ENCODE data around the gene BRINP3. TPM values are rescaled to one million over a fixed set of nuclear protein-coding genes. Genes with fewer than 3 reads are reported as not detected.

The BRINP3 gene
- total RNA-seq, 4 donors from 2014 or later: 0.20 TPM; not detected in 3

DNA sequence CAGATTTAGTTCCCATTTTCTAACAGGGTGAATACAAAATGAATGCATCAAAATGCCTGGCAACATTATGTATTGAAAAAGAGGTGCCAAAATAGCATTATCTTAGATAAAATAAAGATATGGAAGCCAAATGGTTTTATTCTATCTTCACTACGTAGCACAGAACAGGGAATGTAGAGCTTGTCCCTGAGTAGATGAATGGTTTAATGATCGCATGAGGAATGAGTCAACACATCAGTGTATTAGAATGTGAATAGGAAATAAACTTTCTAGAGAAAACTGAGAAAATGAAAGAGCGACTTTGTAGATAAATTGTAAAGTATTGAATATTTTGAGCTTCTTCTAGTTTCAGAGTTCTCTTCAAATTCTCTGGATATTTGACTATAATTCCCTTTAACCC lies 74.3 kb downstream of the BRINP3 start:
- H3K4me3 ChIP-seq: no peak overlapping the region
- H3K27ac ChIP-seq: no peak overlapping the region
- H3K27me3 ChIP-seq: no peaks in the 10 kb centered on the region
- intact Hi-C loops (cut with DNase I; ENCODE audit: low total_unique reads) (no loop called here), in situ Hi-C loops (cut with MboI; ENCODE audit: low sequenced_read_pairs in 4 of 4) (no loop called here)
- DNase-seq (no peak), ATAC-seq (no peak)
- TF ChIP-seq POLR2A (IDR thresholded peaks at IDR 0.05): no peak
- TF ChIP-seq, protein P1, sequence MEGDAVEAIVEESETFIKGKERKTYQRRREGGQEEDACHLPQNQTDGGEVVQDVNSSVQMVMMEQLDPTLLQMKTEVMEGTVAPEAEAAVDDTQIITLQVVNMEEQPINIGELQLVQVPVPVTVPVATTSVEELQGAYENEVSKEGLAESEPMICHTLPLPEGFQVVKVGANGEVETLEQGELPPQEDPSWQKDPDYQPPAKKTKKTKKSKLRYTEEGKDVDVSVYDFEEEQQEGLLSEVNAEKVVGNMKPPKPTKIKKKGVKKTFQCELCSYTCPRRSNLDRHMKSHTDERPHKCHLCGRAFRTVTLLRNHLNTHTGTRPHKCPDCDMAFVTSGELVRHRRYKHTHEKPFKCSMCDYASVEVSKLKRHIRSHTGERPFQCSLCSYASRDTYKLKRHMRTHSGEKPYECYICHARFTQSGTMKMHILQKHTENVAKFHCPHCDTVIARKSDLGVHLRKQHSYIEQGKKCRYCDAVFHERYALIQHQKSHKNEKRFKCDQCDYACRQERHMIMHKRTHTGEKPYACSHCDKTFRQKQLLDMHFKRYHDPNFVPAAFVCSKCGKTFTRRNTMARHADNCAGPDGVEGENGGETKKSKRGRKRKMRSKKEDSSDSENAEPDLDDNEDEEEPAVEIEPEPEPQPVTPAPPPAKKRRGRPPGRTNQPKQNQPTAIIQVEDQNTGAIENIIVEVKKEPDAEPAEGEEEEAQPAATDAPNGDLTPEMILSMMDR (IDR thresholded peaks at IDR 0.05 in 4 of 5, conservative IDR thresholded peaks at IDR 0.05 in 1 of 5): no peak
- H3K9me3 ChIP-seq: no peaks in the 10 kb centered on the region
- no peaks in the 10 kb centered on the region for H3K36me3 ChIP-seq
- no peaks in the 10 kb centered on the region for H3K4me1 ChIP-seq

DNA sequence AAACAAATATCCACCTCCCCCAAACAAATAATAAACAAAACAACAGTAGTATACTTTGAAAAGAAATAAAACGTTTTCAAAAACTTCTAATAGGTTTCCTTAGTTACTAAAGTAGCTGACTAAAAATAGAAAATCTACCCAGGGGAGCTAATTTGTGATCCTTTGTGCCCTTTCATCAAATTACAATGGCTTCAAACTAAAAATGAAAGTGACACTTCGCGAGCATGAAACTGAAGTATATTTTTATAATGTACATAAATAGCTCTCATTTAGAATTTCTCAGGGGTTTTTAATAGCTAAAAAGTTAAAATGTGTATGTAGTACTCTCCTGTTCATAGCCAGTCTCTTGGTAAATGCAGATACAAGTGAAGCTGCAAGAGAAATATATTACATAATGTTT lies 78.4 kb downstream of the BRINP3 start:
- Histone ChIP-seq H3K27ac (no peak overlapping the region), H3K4me3 (no peak overlapping the region), H3K9me3 (no peaks in the 10 kb centered on the region), H3K4me1 (no peaks in the 10 kb centered on the region), H3K36me3 (no peaks in the 10 kb centered on the region), H3K27me3 (no peaks in the 10 kb centered on the region)
- DNase-seq (no peak), ATAC-seq (no peak)
- TF ChIP-seq, protein P1 (IDR thresholded peaks at IDR 0.05 in 4 of 5, conservative IDR thresholded peaks at IDR 0.05 in 1 of 5): no peak
- no peak for TF ChIP-seq POLR2A (IDR thresholded peaks at IDR 0.05)
- intact Hi-C loops (cut with DNase I; ENCODE audit: low total_unique reads) (no loop called here), in situ Hi-C loops (cut with MboI; ENCODE audit: low sequenced_read_pairs in 4 of 4) (no loop called here)

DNA sequence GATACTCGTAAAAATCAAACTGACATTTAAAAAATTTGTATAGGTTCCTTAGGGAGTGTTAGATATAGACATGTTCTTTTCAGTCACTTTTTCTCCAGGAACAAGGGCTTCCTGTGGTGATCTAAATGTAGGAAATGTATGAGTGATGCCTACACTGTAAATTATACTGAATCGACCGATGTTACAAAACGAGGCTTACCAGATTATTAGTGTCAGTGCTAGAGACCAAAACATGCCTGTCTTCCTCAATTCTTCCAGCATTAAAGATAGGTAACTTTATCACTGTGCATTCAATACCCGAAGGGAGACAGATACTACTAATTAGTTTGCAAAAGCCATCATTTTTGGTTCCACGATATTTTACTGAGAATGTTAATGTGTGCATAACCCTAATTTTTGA lies 86.1 kb downstream of the BRINP3 start:
- no peak for TF ChIP-seq POLR2A (IDR thresholded peaks at IDR 0.05)
- TF ChIP-seq, protein P1 (IDR thresholded peaks at IDR 0.05 in 4 of 5, conservative IDR thresholded peaks at IDR 0.05 in 1 of 5): no peak
- no peak for ATAC-seq

DNA sequence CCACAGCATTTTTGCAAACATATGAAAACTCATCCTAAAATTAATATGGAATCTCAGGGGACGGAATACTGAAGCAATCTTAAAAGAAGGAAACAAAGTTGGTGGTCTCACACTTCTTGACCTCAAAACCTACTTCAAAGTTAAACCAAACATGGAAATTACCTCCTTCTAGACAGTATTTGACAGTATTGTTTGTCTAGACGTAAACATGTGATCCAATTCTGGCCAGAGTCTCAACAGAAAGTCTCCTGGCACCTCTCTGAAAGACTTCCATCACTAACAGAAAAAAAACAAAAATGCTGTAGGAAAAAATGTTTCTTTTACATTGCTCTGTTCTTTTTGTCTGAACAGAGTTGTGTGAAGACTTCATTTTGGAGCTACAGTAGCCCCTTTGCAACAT lies 99.7 kb downstream of the BRINP3 start:
- in situ Hi-C loops (cut with MboI; ENCODE audit: low sequenced_read_pairs in 4 of 4): no loop called here

More for the DNA sequence above, 86.1 kb downstream of the BRINP3 start:
- no peaks in the 10 kb centered on the region for H3K27me3 ChIP-seq
- in situ Hi-C loops (cut with MboI; ENCODE audit: low sequenced_read_pairs in 4 of 4): no loop called here
- DNase-seq: no peak
- no peaks in the 10 kb centered on the region for H3K9me3 ChIP-seq
- H3K4me3 ChIP-seq: no peak overlapping the region
- no peaks in the 10 kb centered on the region for H3K4me1 ChIP-seq
- intact Hi-C loops (cut with DNase I; ENCODE audit: low total_unique reads): no loop called here
- no peak overlapping the region for H3K27ac ChIP-seq
- no peaks in the 10 kb centered on the region for H3K36me3 ChIP-seq

More for the DNA sequence above, 99.7 kb downstream of the BRINP3 start:
- TF ChIP-seq POLR2A (IDR thresholded peaks at IDR 0.05): no peak
- TF ChIP-seq, protein P1 (IDR thresholded peaks at IDR 0.05 in 4 of 5, conservative IDR thresholded peaks at IDR 0.05 in 1 of 5): no peak
- H3K9me3 ChIP-seq: no peaks in the 10 kb centered on the region
- H3K27ac ChIP-seq: no peak overlapping the region
- no peaks in the 10 kb centered on the region for H3K4me1 ChIP-seq
- intact Hi-C loops (cut with DNase I; ENCODE audit: low total_unique reads): no loop called here
- DNase-seq (no peak), ATAC-seq (no peak)
- H3K36me3 ChIP-seq: no peaks in the 10 kb centered on the region
- H3K27me3 ChIP-seq: no peaks in the 10 kb centered on the region
- H3K4me3 ChIP-seq: no peak overlapping the region

All from gastrocnemius medialis (tissue), 4 donors.